ENCODE measurements around the gene AHCYL2. TPM values are rescaled to one million over a fixed set of nuclear protein-coding genes. Genes with fewer than 3 reads are reported as not detected.

Gene AHCYL2
- total and polyA plus RNA-seq, 2 of the 8 experiments (the other 6 are each of a cell fraction or from before 2014, with no cell fraction given) = 20.7 to 25.4 TPM

- no peak for TF ChIP-seq SAP30 (IDR thresholded peaks at IDR 0.05; ENCODE audit: insufficient read depth, insufficient replicate concordance, low read length)
- no peak for TF ChIP-seq TEAD4 (IDR thresholded peaks at IDR 0.05; ENCODE audit: low read depth, low read length)
- no peak for TF ChIP-seq CHD2 (IDR thresholded peaks at IDR 0.05; ENCODE audit: low read length)
- TF ChIP-seq, protein P1, sequence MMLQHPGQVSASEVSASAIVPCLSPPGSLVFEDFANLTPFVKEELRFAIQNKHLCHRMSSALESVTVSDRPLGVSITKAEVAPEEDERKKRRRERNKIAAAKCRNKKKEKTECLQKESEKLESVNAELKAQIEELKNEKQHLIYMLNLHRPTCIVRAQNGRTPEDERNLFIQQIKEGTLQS (IDR thresholded peaks at IDR 0.05; ENCODE audit: insufficient read depth, low read depth, low read length) = no peak
- no peak for TF ChIP-seq JUN (IDR thresholded peaks at IDR 0.05; ENCODE audit: low read depth, low read length)
- no peak for TF ChIP-seq RFX5 (IDR thresholded peaks at IDR 0.05; ENCODE audit: borderline replicate concordance, low read depth, low read length)
- TF ChIP-seq, protein P2, sequence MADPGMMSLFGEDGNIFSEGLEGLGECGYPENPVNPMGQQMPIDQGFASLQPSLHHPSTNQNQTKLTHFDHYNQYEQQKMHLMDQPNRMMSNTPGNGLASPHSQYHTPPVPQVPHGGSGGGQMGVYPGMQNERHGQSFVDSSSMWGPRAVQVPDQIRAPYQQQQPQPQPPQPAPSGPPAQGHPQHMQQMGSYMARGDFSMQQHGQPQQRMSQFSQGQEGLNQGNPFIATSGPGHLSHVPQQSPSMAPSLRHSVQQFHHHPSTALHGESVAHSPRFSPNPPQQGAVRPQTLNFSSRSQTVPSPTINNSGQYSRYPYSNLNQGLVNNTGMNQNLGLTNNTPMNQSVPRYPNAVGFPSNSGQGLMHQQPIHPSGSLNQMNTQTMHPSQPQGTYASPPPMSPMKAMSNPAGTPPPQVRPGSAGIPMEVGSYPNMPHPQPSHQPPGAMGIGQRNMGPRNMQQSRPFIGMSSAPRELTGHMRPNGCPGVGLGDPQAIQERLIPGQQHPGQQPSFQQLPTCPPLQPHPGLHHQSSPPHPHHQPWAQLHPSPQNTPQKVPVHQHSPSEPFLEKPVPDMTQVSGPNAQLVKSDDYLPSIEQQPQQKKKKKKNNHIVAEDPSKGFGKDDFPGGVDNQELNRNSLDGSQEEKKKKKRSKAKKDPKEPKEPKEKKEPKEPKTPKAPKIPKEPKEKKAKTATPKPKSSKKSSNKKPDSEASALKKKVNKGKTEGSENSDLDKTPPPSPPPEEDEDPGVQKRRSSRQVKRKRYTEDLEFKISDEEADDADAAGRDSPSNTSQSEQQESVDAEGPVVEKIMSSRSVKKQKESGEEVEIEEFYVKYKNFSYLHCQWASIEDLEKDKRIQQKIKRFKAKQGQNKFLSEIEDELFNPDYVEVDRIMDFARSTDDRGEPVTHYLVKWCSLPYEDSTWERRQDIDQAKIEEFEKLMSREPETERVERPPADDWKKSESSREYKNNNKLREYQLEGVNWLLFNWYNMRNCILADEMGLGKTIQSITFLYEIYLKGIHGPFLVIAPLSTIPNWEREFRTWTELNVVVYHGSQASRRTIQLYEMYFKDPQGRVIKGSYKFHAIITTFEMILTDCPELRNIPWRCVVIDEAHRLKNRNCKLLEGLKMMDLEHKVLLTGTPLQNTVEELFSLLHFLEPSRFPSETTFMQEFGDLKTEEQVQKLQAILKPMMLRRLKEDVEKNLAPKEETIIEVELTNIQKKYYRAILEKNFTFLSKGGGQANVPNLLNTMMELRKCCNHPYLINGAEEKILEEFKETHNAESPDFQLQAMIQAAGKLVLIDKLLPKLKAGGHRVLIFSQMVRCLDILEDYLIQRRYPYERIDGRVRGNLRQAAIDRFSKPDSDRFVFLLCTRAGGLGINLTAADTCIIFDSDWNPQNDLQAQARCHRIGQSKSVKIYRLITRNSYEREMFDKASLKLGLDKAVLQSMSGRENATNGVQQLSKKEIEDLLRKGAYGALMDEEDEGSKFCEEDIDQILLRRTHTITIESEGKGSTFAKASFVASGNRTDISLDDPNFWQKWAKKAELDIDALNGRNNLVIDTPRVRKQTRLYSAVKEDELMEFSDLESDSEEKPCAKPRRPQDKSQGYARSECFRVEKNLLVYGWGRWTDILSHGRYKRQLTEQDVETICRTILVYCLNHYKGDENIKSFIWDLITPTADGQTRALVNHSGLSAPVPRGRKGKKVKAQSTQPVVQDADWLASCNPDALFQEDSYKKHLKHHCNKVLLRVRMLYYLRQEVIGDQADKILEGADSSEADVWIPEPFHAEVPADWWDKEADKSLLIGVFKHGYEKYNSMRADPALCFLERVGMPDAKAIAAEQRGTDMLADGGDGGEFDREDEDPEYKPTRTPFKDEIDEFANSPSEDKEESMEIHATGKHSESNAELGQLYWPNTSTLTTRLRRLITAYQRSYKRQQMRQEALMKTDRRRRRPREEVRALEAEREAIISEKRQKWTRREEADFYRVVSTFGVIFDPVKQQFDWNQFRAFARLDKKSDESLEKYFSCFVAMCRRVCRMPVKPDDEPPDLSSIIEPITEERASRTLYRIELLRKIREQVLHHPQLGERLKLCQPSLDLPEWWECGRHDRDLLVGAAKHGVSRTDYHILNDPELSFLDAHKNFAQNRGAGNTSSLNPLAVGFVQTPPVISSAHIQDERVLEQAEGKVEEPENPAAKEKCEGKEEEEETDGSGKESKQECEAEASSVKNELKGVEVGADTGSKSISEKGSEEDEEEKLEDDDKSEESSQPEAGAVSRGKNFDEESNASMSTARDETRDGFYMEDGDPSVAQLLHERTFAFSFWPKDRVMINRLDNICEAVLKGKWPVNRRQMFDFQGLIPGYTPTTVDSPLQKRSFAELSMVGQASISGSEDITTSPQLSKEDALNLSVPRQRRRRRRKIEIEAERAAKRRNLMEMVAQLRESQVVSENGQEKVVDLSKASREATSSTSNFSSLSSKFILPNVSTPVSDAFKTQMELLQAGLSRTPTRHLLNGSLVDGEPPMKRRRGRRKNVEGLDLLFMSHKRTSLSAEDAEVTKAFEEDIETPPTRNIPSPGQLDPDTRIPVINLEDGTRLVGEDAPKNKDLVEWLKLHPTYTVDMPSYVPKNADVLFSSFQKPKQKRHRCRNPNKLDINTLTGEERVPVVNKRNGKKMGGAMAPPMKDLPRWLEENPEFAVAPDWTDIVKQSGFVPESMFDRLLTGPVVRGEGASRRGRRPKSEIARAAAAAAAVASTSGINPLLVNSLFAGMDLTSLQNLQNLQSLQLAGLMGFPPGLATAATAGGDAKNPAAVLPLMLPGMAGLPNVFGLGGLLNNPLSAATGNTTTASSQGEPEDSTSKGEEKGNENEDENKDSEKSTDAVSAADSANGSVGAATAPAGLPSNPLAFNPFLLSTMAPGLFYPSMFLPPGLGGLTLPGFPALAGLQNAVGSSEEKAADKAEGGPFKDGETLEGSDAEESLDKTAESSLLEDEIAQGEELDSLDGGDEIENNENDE (IDR thresholded peaks at IDR 0.05; ENCODE audit: insufficient replicate concordance, low read length) = no peak
- no peak for TF ChIP-seq TBP (IDR thresholded peaks at IDR 0.05; ENCODE audit: low read depth, low read length)
- TF ChIP-seq JUND (IDR thresholded peaks at IDR 0.05; ENCODE audit: low read length) = no peak
Measured at GRCh38 chr7:129348023-129348740, 123.4 kb downstream of the AHCYL2 start (continued).
